IPS-11a (cell line): Measurements from ENCODE around the gene ARRDC2.
"Not testable (repeated sequence)": the region's sequence is repeated elsewhere in the genome, so short reads cannot be mapped to it uniquely, and the experiment has no call there.

Experiments used
- H3K4me3 ChIP-seq: one replicate; pipeline ENCODE4 v1.5.1; 2013; ENCODE audit warnings: low read depth, low read length, control low read depth

ARRDC2 gene

GRCh38 chr19:18016209-18016910 is 8.4 kb downstream of the ARRDC2 start:
- no peak overlapping the region for H3K4me3 ChIP-seq

- no peak overlapping the region for H3K4me3 ChIP-seq
Observed at GRCh38 chr19:18017275-18018083, 9.5 kb downstream of the ARRDC2 start.

GRCh38 chr19:18020212-18021085 is 12.5 kb downstream of the ARRDC2 start:
- no peak overlapping the region for H3K4me3 ChIP-seq

- no peak overlapping the region for H3K4me3 ChIP-seq
Observed at GRCh38 chr19:18021121-18021755, 13.3 kb downstream of the ARRDC2 start.

- no peak overlapping the region for H3K4me3 ChIP-seq
Observed at GRCh38 chr19:18023622-18024251, 15.8 kb downstream of the ARRDC2 start.

GRCh38 chr19:18027151-18027550 is 19.2 kb downstream of the ARRDC2 start:
- H3K4me3 ChIP-seq, result no peak overlapping the region

- no peak overlapping the region for H3K4me3 ChIP-seq
Observed at GRCh38 chr19:18029617-18030338, 21.8 kb downstream of the ARRDC2 start.

GRCh38 chr19:18031401-18031800 is 23.4 kb downstream of the ARRDC2 start:
- H3K4me3 ChIP-seq, result not testable (repeated sequence)

- H3K4me3 ChIP-seq, result not testable (repeated sequence)
Observed at GRCh38 chr19:18032102-18032501, 24.1 kb downstream of the ARRDC2 start.

GRCh38 chr19:18041054-18041453 is 33.1 kb downstream of the ARRDC2 start:
- no peak overlapping the region for H3K4me3 ChIP-seq

GRCh38 chr19:18043676-18044075 is 35.7 kb downstream of the ARRDC2 start:
- no peak overlapping the region for H3K4me3 ChIP-seq

GRCh38 chr19:18044825-18045304 is 36.9 kb downstream of the ARRDC2 start:
- H3K4me3 ChIP-seq, result no peak overlapping the region

GRCh38 chr19:18045307-18046050 is 37.5 kb downstream of the ARRDC2 start:
- H3K4me3 ChIP-seq, result no peak overlapping the region

GRCh38 chr19:18046059-18046718 is 38.2 kb downstream of the ARRDC2 start:
- no peak overlapping the region for H3K4me3 ChIP-seq

GRCh38 chr19:18049385-18049784 is 41.4 kb downstream of the ARRDC2 start:
- no peak overlapping the region for H3K4me3 ChIP-seq

GRCh38 chr19:18051887-18052286 is 43.9 kb downstream of the ARRDC2 start:
- no peak overlapping the region for H3K4me3 ChIP-seq

GRCh38 chr19:18053576-18054219 is 45.7 kb downstream of the ARRDC2 start:
- no peak overlapping the region for H3K4me3 ChIP-seq

GRCh38 chr19:18055967-18056366 is 48.0 kb downstream of the ARRDC2 start:
- H3K4me3 ChIP-seq, result no peak overlapping the region
